Activated CD4-positive, alpha-beta T cell treated with anti-CD3 and anti-CD28 coated beads for 36 hours (primary cell): Measurements from ENCODE around the gene LGALS12. TPM values are rescaled to one million over a fixed set of nuclear protein-coding genes. Genes with fewer than 3 reads are reported as not detected.

Experiments used
- ATAC-seq: fragments of 200-7000 bp; cut with Tn5 transposase; one replicate; pipeline ENCODE4 v1.10.0; 2021; ENCODE audit warnings: mild to moderate bottlenecking, moderate library complexity
- CTCF ChIA-PET: fragments of 350-600 bp; sonication (Branson Sonifier 250); formaldehyde crosslinking; loops from one replicate; lab custom pipeline; 2021; ENCODE audit warnings: antibody characterized with exemption; lab: Charles Lee
- POLR2A ChIA-PET: fragments of 350-600 bp; sonication (Branson Sonifier 250); formaldehyde crosslinking; loops from one replicate; lab custom pipeline; 2021; ENCODE audit warnings: antibody characterized with exemption, inconsistent platforms; lab: Charles Lee
- DNase-seq: peaks from one replicate; pipeline ENCODE4 v3.0.0-alpha.2; 2020
- H3K27ac Mint-ChIP-seq: one replicate; pipeline ENCODE4 v1.8.0; 2021; ENCODE audit warnings: mixed read lengths
- H3K27me3 Mint-ChIP-seq: one replicate; pipeline ENCODE4 v1.8.0; 2021; ENCODE audit warnings: mixed read lengths
- H3K36me3 Mint-ChIP-seq: one replicate; pipeline ENCODE4 v1.8.0; 2021; ENCODE audit warnings: low read depth, mixed read lengths
- H3K4me1 Mint-ChIP-seq: one replicate; pipeline ENCODE4 v1.8.0; 2021; ENCODE audit warnings: mixed read lengths
- H3K4me3 Mint-ChIP-seq: one replicate; pipeline ENCODE4 v1.8.0; 2021; ENCODE audit warnings: mild to moderate bottlenecking, moderate library complexity, mixed read lengths
- H3K9me3 Mint-ChIP-seq: one replicate; pipeline ENCODE4 v1.8.0; 2021; ENCODE audit warnings: low read depth, mixed read lengths
- intact Hi-C, 2 experiments: fragments of 100-400 bp; cut with DNase I in 1 of 2; cut with micrococcal nuclease in 1 of 2; formaldehyde crosslinking; loops; one replicate each; pipeline versions ENCODE4 v1.14.2 to v1.15.1; 2022 to 2024; cut with DNase I, micrococcal nuclease
- total RNA-seq, 2 experiments: library from RNA; stranded (reverse); gene quantifications; one replicate each; pipeline ENCODE4 v1.2.3, GENCODE V29; 2021

LGALS12 gene
- total RNA-seq, 2 experiments from 2014 or later = not detected

DNA sequence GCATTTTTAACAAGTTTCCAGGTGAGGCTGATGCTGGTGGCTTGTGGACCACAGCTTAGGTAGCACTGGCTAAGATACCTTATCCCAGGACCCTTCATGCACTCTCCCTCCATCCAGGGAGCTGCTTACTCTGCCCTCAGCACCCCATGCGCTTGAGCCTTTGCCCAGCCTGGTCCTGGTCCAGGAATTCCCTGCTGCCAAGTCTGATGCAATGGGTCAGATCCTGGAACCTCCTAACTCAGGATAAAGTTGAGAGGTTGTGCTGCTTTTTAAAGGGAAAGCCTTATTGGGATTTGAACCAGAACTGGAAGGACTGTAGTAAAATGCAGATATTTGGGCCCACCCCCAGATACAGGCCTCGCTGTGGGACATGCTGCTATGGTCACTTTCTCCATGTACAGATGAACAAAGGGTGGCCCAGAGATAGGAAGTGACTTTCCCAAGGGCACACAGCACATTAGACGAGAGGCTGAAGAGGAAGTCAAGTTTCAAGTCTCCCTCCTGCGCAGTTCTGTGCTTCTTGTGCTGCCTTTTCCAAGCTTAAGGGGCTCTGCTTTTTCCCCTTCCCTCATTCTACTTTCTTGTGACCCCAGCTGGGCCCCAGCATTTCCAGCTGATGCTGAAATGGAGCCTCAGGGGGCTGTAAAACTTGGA, 824 bp upstream of the LGALS12 start:
- CTCF ChIA-PET = interaction anchor here (1.9 kb wide), 1 partner anchor 134 kb away, joined by 8 read pairs; no protein-coding TSS in a partner anchor
- H3K27ac Mint-ChIP-seq = no peak overlapping the region
- H3K4me1 Mint-ChIP-seq = peaks cover 11% of the 10 kb centered on the region
- DNase-seq (no peak), ATAC-seq (no peak)
- POLR2A ChIA-PET = no interaction called here
- peaks cover 8% of the 10 kb centered on the region for H3K9me3 Mint-ChIP-seq
- H3K36me3 Mint-ChIP-seq = peaks cover 2% of the 10 kb centered on the region
- H3K4me3 Mint-ChIP-seq = no peak overlapping the region
- H3K27me3 Mint-ChIP-seq = no peaks in the 10 kb centered on the region
- intact Hi-C loops = no loop called here

DNA sequence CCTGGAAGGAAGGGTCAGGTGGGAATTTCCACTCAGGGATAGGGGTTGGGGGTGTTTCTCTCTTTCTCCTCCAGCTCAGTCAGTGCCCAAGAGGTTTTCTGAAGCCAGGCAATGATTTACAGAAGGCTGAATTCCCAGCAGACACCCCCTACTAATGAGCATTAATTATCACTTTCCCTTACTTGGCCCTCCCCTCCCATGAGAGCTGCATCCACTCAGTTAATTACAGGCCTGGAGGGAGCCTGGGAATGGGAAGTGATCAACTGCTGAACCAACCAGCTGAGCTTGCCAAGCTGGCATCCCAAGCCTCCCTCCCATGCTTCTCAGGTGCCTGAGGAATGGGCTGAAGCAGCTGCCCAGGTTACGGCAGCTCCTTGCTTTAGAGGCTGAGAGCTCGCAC, 992 bp downstream of the LGALS12 start:
- Mint-ChIP-seq H3K4me3 (no peak overlapping the region), H3K9me3 (peaks cover 2% of the 10 kb centered on the region), H3K36me3 (no peaks in the 10 kb centered on the region), H3K27ac (no peak overlapping the region), H3K27me3 (no peaks in the 10 kb centered on the region), H3K4me1 (peaks cover 11% of the 10 kb centered on the region)
- ChIA-PET POLR2A (interaction anchor here (0.7 kb wide), 1 partner anchor 56 kb away, joined by 3 read pairs; no protein-coding TSS in a partner anchor), CTCF (interaction anchor here (0.5 kb wide), 1 partner anchor 98 kb away, joined by 3 read pairs; no protein-coding TSS in a partner anchor)
- intact Hi-C loops = no loop called here
- DNase-seq (no peak), ATAC-seq (no peak)

DNA sequence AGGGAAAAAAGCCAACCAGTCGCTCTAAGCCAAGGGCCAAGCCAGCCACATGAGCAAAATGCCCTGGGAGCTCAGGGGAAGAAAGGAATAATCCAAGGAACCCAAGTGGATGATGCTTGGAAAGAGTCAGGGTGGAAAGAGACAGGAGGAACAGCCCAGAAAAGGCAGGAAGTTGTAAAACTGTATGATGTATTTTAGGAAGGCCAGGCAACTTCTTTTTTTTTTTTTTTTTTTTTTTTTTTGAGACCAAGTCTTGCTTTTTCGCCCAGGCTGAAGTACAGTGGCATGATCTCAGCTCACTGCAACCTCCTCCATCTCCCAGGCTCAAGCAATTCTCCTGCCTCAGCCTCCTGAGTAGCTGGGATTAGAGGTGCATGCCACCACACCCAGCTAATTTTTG, 1.6 kb downstream of the LGALS12 start:
- POLR2A ChIA-PET = no interaction called here
- Mint-ChIP-seq H3K4me3 (no peak overlapping the region), H3K4me1 (peaks cover 5% of the 10 kb centered on the region), H3K27ac (no peak overlapping the region), H3K9me3 (peaks cover 2% of the 10 kb centered on the region), H3K36me3 (no peaks in the 10 kb centered on the region), H3K27me3 (no peaks in the 10 kb centered on the region)
- no peak for DNase-seq
- CTCF ChIA-PET = interaction anchor here (0.5 to 1.0 kb wide), 3 partner anchors 98 to 245 kb away, joined by 3 read pairs; no protein-coding TSS in a partner anchor
- no peak for ATAC-seq
- intact Hi-C loops = no loop called here

DNA sequence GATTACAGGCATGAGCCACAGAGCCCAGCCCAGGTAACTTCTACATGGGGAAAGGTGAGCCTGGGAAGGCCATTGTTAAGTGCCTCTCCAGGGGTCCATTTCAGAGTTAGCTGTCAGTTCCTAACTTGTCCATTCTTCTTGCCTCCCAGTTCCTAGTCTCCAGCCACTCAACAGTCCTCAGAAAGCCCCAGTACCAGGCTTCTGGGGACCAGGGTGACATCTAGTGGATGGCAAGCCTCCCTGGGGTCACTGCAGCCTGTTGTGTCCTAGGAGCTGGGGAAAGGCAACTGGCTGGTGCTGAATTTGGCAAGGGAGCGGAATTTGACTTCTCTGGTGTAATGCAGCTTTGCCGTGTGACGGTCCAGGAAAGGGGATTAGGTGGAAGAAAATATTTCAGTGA, 2.1 kb downstream of the LGALS12 start:
- Mint-ChIP-seq H3K4me1 (peaks cover 2% of the 10 kb centered on the region), H3K36me3 (no peaks in the 10 kb centered on the region), H3K4me3 (no peak overlapping the region), H3K27me3 (no peaks in the 10 kb centered on the region), H3K27ac (no peak overlapping the region), H3K9me3 (no peaks in the 10 kb centered on the region)
- intact Hi-C loops = no loop called here
- ATAC-seq (no peak), DNase-seq (peak; percentile 39)
- ChIA-PET POLR2A (no interaction called here), CTCF (interaction anchor here (0.9 to 1.6 kb wide), 3 partner anchors 30 to 245 kb away, joined by 3 to 6 read pairs (median 3); no protein-coding TSS in a partner anchor)

DNA sequence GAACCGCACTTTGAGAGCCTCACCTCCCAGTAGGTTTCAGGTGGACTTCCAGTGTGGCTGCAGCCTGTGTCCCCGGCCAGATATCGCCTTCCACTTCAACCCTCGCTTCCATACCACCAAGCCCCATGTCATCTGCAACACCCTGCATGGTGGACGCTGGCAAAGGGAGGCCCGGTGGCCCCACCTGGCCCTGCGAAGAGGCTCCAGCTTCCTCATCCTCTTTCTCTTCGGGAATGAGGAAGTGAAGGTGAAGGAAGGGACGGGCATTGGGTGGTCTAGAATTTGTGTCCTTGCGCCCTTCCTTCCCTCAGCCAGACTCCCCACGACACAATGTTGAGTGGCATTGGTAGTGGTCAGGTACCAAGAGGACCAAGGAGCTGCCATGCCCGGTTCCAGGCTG, 2.9 kb downstream of the LGALS12 start:
- CTCF ChIA-PET = interaction anchor here (1.3 to 1.6 kb wide), 2 partner anchors 10 to 31 kb away, joined by 3 to 6 read pairs; no protein-coding TSS in a partner anchor
- Mint-ChIP-seq H3K36me3 (no peaks in the 10 kb centered on the region), H3K9me3 (no peaks in the 10 kb centered on the region), H3K4me1 (peaks cover 2% of the 10 kb centered on the region), H3K27ac (no peak overlapping the region), H3K27me3 (no peaks in the 10 kb centered on the region), H3K4me3 (no peak overlapping the region)
- ATAC-seq (no peak), DNase-seq (no peak)
- POLR2A ChIA-PET = no interaction called here
- intact Hi-C loops = no loop called here

DNA sequence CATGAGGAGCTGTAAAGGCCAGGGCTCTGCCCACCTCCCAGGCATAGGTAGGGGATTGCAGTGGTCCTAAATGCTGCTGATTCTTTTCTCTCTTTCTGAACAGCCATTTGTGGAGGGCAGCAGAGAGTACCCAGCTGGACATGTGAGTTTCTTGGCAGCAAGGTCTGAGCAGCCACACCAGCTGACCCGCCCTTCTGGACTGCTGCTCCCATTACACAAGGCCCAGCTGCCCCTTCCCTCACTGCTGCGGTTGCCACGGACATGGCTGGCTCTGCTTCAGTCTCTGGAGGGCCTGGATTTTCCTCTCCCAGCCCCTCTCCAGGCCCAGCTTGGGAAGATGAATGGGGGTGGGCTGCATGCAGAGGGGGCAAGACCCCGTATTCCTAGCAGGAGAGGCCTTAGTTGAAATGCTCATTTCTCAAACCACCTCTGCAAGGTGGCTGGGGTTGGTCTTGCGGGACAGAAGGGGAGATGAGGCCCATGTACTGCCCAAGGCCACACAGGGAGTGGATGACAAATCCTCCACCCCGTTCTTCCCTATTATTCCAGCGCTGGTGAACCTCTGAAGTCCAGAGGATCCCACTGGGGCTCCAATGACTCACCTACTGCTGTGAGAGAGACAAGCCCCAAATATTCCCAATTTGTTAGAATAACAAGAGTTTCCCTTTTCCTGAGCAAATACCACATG, 4.6 kb downstream of the LGALS12 start:
- ATAC-seq (no peak), DNase-seq (no peak)
- no peaks in the 10 kb centered on the region for H3K27me3 Mint-ChIP-seq
- intact Hi-C loops = no loop called here
- no peak overlapping the region for H3K4me3 Mint-ChIP-seq
- no peaks in the 10 kb centered on the region for H3K9me3 Mint-ChIP-seq
- no peaks in the 10 kb centered on the region for H3K36me3 Mint-ChIP-seq
- CTCF ChIA-PET = interaction anchor here (0.8 to 1.3 kb wide), 3 partner anchors 8 to 32 kb away, joined by 3 to 5 read pairs (median 3); no protein-coding TSS in a partner anchor
- H3K27ac Mint-ChIP-seq = no peak overlapping the region
- H3K4me1 Mint-ChIP-seq = peaks cover 2% of the 10 kb centered on the region
- POLR2A ChIA-PET = no interaction called here

DNA sequence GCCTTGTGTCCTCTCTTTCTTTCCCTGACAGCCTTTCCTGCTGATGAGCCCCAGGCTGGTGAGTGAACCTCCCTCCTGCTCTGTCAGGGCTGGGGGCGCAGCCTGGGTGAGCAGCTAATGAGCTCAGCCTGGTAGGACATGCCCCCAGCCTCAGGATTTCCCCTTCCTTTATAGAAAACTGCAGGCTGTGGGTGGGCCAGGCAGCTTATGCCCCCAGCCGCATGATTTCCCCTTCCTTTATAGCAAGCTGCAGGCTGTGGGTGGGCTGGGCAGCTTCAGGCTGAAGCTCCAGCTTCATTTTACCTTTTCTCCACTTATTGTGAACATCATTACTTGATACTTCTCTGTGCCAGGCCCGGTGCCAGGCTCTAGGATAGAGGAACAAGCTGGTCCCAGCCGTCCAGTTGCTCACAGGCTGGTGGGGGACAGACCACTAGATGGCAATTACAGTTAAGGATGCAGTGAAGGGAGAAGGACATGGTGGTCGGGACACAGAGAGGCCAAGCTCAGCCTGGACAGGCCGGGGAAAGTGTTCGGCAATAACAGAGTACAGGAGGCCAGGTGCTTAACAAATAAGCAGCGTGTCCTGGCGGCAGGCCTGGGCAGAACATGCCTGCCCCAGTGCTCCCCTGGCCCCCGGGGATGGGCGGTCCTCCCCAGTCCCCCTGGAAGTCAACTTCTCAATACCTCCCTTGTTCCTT, 5.3 kb downstream of the LGALS12 start:
- intact Hi-C loops = no loop called here
- POLR2A ChIA-PET = no interaction called here
- Mint-ChIP-seq H3K4me1 (peaks cover 2% of the 10 kb centered on the region), H3K4me3 (no peak overlapping the region), H3K27me3 (no peaks in the 10 kb centered on the region), H3K36me3 (no peaks in the 10 kb centered on the region), H3K27ac (no peak overlapping the region), H3K9me3 (no peaks in the 10 kb centered on the region)
- ATAC-seq (no peak), DNase-seq (no peak)
- CTCF ChIA-PET = interaction anchor here (1.3 kb wide), 1 partner anchor 32 kb away, joined by 5 read pairs; no protein-coding TSS in a partner anchor

DNA sequence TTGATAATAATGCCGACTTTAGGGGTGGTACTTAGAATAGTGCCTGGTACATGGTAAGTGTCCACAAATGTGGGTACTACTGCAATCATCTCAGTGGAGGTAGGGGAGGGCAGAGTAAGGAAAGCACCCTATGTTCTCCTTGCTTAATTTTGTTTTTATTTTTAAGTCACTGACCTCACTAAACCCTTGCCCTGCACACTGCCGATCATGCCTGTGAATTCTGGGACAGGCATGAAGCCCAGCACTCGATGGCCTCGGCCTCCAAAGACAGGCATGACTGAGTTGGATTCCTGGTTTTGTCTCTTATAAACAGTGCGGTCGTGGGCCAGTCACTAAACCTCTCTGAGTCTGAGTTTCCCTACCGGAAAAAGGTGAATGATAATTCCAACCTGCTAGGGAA, 6.9 kb downstream of the LGALS12 start:
- intact Hi-C loops = no loop called here
- DNase-seq (no peak), ATAC-seq (no peak)
- Mint-ChIP-seq H3K27me3 (no peaks in the 10 kb centered on the region), H3K4me1 (no peaks in the 10 kb centered on the region), H3K4me3 (no peak overlapping the region), H3K9me3 (no peaks in the 10 kb centered on the region), H3K27ac (no peak overlapping the region), H3K36me3 (no peaks in the 10 kb centered on the region)
- CTCF ChIA-PET = no interaction called here
- POLR2A ChIA-PET = no interaction called here

DNA sequence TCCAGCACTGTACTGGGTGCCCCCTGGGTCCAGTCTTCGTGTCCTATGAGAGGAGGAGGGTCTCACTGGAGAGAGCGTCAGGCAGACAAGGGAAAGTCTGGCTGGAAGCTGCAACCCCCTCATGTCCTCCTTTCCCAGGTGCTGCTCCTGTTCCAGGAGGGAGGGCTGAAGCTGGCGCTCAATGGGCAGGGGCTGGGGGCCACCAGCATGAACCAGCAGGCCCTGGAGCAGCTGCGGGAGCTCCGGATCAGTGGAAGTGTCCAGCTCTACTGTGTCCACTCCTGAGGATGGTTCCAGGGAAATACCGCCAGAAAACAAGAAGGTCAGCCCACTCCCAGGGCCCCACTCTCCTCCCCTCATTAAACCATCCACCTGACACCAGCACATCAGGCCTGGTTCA, 10.2 kb downstream of the LGALS12 start:
- Mint-ChIP-seq H3K36me3 (no peaks in the 10 kb centered on the region), H3K9me3 (no peaks in the 10 kb centered on the region), H3K4me3 (no peak overlapping the region), H3K27me3 (no peaks in the 10 kb centered on the region), H3K4me1 (peaks cover 7% of the 10 kb centered on the region), H3K27ac (no peak overlapping the region)
- intact Hi-C loops = no loop called here
- no peak for DNase-seq
- no peak for ATAC-seq
- ChIA-PET POLR2A (no interaction called here), CTCF (interaction anchor here (0.6 kb wide), 1 partner anchor 59 kb away, joined by 3 read pairs; no protein-coding TSS in a partner anchor)

DNA sequence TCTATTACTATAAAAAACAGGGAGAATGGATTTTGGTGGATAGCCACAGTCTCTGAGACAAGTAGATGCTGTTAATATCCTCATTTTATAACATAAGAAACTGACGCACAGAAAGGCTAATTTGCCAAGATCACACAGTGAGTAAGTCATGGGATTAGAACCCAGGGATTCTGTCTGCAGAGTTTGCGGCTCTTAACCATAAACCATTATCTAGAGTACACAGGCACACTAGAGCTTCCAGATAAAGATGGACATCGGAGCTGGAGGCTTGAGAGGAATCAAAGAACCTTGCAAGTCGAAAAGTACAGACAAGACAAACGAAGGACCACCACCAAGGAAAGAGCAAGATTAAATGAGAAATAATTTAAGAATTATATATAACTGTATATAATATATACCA, 11.3 kb downstream of the LGALS12 start:
- no peak overlapping the region for H3K4me3 Mint-ChIP-seq
- ChIA-PET CTCF (no interaction called here), POLR2A (interaction anchor here (0.5 kb wide), 1 partner anchor 154 kb away, joined by 3 read pairs; the partner anchor contains the start of gene ATL3)
- no peaks in the 10 kb centered on the region for H3K9me3 Mint-ChIP-seq
- no peak for DNase-seq
- intact Hi-C loops = no loop called here
- H3K27ac Mint-ChIP-seq = no peak overlapping the region
- H3K36me3 Mint-ChIP-seq = no peaks in the 10 kb centered on the region
- H3K27me3 Mint-ChIP-seq = no peaks in the 10 kb centered on the region
- H3K4me1 Mint-ChIP-seq = peaks cover 7% of the 10 kb centered on the region
- no peak for ATAC-seq

DNA sequence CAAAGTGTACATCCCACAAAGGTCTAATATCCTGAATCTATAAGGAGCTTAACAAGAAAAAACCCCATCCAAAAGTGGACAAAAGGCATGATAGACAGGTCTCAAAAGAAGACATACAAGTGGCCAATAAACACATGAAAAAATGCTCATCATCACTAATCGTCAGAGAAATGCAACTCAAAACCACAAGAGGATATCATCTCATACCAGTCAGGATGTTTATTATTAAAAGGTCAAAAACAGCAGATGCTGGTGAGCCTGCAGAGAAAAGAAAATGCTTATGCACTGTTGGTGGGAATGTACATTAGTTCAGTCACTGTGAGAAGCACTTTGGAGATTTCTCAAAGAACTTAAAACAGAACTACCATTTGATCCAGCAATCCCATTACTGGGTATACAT, 12.7 kb downstream of the LGALS12 start:
- POLR2A ChIA-PET = no interaction called here

More for the DNA sequence above, 12.7 kb downstream of the LGALS12 start:
- no peak for ATAC-seq
- Mint-ChIP-seq H3K27ac (no peak overlapping the region), H3K36me3 (no peaks in the 10 kb centered on the region), H3K4me3 (no peak overlapping the region), H3K9me3 (no peaks in the 10 kb centered on the region), H3K27me3 (peaks cover under 1% of the 10 kb centered on the region), H3K4me1 (peaks cover 7% of the 10 kb centered on the region)
- intact Hi-C loops = no loop called here
- CTCF ChIA-PET = interaction anchor here (1.1 kb wide), 1 partner anchor 9 kb away, joined by 3 read pairs; no protein-coding TSS in a partner anchor
- DNase-seq = no peak
